ENCODE measurements around the gene AQP12B.

The AQP12B gene

GRCh38 chr2:240632306-240632721 is 50.4 kb downstream of the AQP12B start:
- no peak overlapping the region for H3K4me3 ChIP-seq (ENCODE audit: low read length)
- no peak for TF ChIP-seq CTCF (IDR thresholded peaks at IDR 0.05; ENCODE audit: insufficient read depth, low read depth, low read length, missing control alignments)
- DNase-seq (ENCODE audit: low read depth), result no peak

DNA sequence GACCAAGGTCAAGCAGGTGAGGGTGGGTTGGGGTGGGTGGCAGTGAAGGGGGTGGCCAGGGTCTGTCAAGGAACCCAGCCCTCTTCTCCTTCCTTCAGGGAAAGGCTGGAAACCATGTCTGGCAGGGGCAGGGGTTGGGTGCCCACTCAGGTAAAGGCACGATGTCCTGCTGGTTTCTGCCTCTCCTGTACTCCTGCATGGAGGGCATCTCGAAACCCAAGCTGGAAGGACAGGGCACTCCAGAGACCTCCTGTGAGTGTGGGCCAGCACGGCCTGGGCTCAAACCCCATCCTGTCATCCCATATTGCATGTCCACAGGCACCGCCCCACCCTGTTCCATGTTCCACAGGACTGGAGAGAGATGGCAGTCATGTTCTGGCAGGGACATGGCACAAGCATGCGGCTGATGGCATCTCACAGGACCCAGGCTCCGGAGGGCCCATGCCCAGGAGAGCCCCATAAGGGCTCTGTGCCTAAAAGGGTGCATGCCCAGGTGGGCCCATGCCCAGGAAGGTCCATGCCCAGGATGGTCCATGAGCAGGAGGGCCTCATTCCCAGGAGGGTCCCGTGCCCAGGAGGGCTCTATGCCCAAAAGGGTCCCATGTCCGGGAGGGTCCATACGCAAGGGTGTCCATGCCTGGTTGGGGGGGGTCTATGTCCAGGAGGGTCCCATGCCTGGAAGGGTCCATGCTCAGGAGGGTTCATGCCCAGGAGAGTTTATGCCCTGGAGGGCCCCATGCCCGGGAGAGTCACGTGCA is 51.0 kb downstream of the AQP12B start:
- DNase-seq (ENCODE audit: low read depth), result no peak
- no peak overlapping the region for H3K4me3 ChIP-seq (ENCODE audit: low read length)
- no peak for TF ChIP-seq CTCF (IDR thresholded peaks at IDR 0.05; ENCODE audit: insufficient read depth, low read depth, low read length, missing control alignments)

DNA sequence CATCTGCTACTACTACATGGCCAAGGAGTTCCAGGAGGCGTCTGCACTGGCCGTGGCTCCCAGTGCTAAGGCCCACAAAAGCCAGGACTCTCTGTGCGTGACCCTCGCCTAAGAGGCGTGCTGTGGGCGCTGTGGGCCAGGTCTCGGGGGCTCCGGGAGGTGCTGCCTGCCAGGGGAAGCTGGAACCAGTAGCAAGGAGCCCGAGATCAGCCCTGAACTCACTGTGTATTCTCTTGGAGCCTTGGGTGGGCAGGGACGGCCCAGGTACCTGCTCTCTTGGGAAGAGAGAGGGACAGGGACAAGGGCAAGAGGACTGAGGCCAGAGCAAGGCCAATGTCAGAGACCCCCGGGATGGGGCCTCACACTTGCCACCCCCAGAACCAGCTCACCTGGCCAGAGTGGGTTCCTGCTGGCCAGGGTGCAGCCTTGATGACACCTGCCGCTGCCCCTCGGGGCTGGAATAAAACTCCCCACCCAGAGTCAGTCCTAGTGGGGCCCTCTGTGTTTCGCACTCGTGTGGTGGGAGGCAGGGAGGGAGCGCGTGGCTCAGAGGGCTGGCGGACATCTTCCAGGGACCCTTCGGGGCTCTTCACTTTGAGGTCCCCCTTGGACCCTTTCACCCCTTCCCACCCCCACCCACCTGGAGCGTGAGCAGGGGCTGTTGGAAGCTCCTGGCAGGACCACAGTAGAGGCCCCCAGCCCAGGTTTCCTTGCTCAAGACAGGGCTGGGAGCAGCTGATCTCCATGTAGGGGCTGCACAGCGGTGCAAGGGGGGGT is 51.7 kb downstream of the AQP12B start:
- H3K4me3 ChIP-seq (ENCODE audit: low read length), result no peak overlapping the region
- no peak for TF ChIP-seq CTCF (IDR thresholded peaks at IDR 0.05; ENCODE audit: insufficient read depth, low read depth, low read length, missing control alignments)
- DNase-seq (ENCODE audit: low read depth), result no peak

DNA sequence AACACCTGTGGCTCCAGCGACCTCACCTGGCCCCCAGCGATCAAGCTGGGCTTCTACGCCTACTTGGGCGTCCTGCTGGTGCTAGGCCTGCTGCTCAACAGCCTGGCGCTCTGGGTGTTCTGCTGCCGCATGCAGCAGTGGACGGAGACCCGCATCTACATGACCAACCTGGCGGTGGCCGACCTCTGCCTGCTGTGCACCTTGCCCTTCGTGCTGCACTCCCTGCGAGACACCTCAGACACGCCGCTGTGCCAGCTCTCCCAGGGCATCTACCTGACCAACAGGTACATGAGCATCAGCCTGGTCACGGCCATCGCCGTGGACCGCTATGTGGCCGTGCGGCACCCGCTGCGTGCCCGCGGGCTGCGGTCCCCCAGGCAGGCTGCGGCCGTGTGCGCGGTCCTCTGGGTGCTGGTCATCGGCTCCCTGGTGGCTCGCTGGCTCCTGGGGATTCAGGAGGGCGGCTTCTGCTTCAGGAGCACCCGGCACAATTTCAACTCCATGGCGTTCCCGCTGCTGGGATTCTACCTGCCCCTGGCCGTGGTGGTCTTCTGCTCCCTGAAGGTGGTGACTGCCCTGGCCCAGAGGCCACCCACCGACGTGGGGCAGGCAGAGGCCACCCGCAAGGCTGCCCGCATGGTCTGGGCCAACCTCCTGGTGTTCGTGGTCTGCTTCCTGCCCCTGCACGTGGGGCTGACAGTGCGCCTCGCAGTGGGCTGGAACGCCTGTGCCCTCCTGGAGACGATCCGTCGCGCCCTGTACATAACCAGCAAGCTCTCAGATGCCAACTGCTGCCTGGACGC is 52.5 kb downstream of the AQP12B start:
- no peak for DNase-seq (ENCODE audit: low read depth)
- no peak for TF ChIP-seq CTCF (IDR thresholded peaks at IDR 0.05; ENCODE audit: insufficient read depth, low read depth, low read length, missing control alignments)
- no peak overlapping the region for H3K4me3 ChIP-seq (ENCODE audit: low read length)

- no peak overlapping the region for H3K4me3 ChIP-seq (ENCODE audit: low read length)
- no peak for TF ChIP-seq CTCF (IDR thresholded peaks at IDR 0.05; ENCODE audit: insufficient read depth, low read depth, low read length, missing control alignments)
- DNase-seq (ENCODE audit: low read depth), result no peak
Observed at GRCh38 chr2:240629619-240629967, 53.1 kb downstream of the AQP12B start.

DNA sequence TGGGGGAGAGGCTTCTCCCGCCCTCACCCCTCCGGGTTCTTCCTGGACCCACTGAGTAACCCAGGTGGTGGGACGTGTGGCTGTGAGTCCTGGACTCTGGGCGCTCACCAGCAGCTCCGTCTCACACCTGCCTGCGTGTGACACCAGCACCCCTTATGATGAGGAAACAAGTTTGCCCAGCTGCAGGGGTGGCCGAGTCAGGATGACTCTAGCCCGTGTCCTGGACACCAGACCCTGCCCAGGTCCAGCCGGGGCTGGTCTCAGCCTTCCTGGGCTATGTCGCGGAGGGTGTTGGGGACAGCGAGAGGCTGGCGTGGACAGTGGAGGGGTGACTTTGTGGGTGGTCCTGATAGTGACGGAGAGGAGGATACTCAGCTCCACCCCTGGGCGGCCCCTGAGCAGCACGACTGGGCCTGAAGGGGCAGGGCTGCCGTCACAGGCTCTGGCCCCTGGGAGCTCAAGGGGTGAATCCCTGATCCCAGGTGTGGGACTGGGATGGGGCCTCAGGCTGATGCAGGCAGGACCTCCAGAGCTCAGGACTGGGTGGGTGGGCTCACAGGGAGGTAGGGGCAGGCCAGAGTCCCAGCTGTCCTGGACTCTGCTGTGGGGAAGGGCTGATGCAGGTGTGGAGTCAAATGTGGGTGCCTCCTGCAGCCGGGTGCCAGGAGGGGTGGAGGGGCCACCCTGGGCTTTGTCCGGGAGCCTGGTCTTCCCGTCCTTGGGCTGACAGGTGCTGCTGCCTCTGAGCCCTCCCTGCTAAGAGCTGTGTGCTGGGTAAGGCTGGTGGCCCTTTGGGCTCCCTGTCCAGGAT is 53.7 kb downstream of the AQP12B start:
- DNase-seq (ENCODE audit: low read depth), result no peak

More for the DNA sequence above, 53.7 kb downstream of the AQP12B start:
- no peak for TF ChIP-seq CTCF (IDR thresholded peaks at IDR 0.05; ENCODE audit: insufficient read depth, low read depth, low read length, missing control alignments)
- H3K4me3 ChIP-seq (ENCODE audit: low read length), result no peak overlapping the region

Data from epithelial cell of esophagus (primary cell).